Sigmoid colon (tissue), 4 donors: ENCODE data around the gene LDB2.

ENCODE experiments used
- CTCF ChIP-seq, 4 experiments: fragments of 450-650 bp in 3 of 4; fragments of 200-600 bp in 1 of 4; IDR thresholded peaks; one replicate each; pipeline ENCODE4 v1.5.1; 2016 to 2019; ENCODE audit warnings: antibody characterized with exemption in 4 of 4, mild to moderate bottlenecking in 3 of 4, moderate library complexity in 2 of 4
- EP300 ChIP-seq, 4 donors: sonication (generic); formaldehyde crosslinking; IDR thresholded peaks; one replicate each; pipeline ENCODE4 v1.6.1; 2017; ENCODE audit warnings: antibody characterized with exemption in 4 of 4
- POLR2A ChIP-seq, 2 donors: fragments of 450-650 bp; IDR thresholded peaks; one replicate each; pipeline ENCODE4 v1.6.1; 2016; ENCODE audit warnings: antibody characterized with exemption in 2 of 2, mild to moderate bottlenecking in 2 of 2, moderate library complexity in 2 of 2
- POLR2AphosphoS5 ChIP-seq, 4 donors: sonication (generic); formaldehyde crosslinking; IDR thresholded peaks; one replicate each; pipeline ENCODE4 v1.6.1; 2017; ENCODE audit warnings: antibody characterized with exemption in 4 of 4

- TF ChIP-seq POLR2A (IDR thresholded peaks at IDR 0.05) = no peak
- no peak for TF ChIP-seq CTCF (IDR thresholded peaks at IDR 0.05)
- no peak for TF ChIP-seq POLR2AphosphoS5 (IDR thresholded peaks at IDR 0.05)
- TF ChIP-seq EP300 (IDR thresholded peaks at IDR 0.05) = no peak
These were observed 131.2 kb downstream of the LDB2 start for GRCh38 chr4:16767251-16767650.
